H1 (cell line): ENCODE results near the gene CYTL1.

Experiments
- CBX5 ChIP-seq: fragments of 300-800, 300-1000 bp; sonication (generic); IDR thresholded peaks from 2 replicates; pipeline ENCODE4 v1.7.1; 2016; ENCODE audit warnings: antibody characterized with exemption, low read length, low read depth
- CEBPB ChIP-seq: IDR thresholded peaks from 2 replicates; pipeline ENCODE4 v1.6.1; 2012; ENCODE audit warnings: low read depth, low read length
- CTCF ChIP-seq, 3 experiments: IDR thresholded peaks; 1 replicate in 2 of 3; 2 replicates in 1 of 3; pipeline versions ENCODE4 v1.5.1 to v1.6.1; 2011; ENCODE audit warnings: low read length in 3 of 3, mild to moderate bottlenecking in 3 of 3, inconsistent platforms in 2 of 3, low read depth in 1 of 3, moderate library complexity in 1 of 3; ENCODE audit not compliant: insufficient read depth in 1 of 3; ENCODE audit errors: control extremely low read depth in 1 of 3
- E2F6 ChIP-seq: IDR thresholded peaks from 2 replicates; pipeline ENCODE4 v1.6.1; 2012; ENCODE audit warnings: inconsistent platforms
- EP300 ChIP-seq, 2 experiments: IDR thresholded peaks; 1 replicate in 1 of 2; 2 replicates in 1 of 2; pipeline ENCODE4 v1.6.1; 2011 to 2012; ENCODE audit warnings: low read depth in 2 of 2, low read length in 2 of 2, mild to moderate bottlenecking in 2 of 2, borderline replicate concordance in 1 of 2, inconsistent platforms in 1 of 2, moderate library complexity in 1 of 2
- EZH2 ChIP-seq: fragments of 200-600 bp; sonication (generic); IDR thresholded peaks from 2 replicates; pipeline ENCODE4 v1.7.1; 2012; ENCODE audit warnings: low read depth, mild to moderate bottlenecking, moderate library complexity, low read length, inconsistent platforms; ENCODE audit not compliant: severe bottlenecking
- GABPA ChIP-seq: IDR thresholded peaks from 2 replicates; pipeline ENCODE4 v1.6.1; 2011; ENCODE audit warnings: mild to moderate bottlenecking, low read length, moderate library complexity, borderline replicate concordance; ENCODE audit not compliant: insufficient read depth
- HDAC2 ChIP-seq, 2 experiments: fragments of 300-600 bp in 1 of 2; sonication (generic) in 1 of 2; IDR thresholded peaks; 2 replicates each; pipeline ENCODE4 v1.6.1; 2011 to 2012; ENCODE audit warnings: low read depth in 2 of 2, low read length in 2 of 2, mild to moderate bottlenecking in 2 of 2, moderate library complexity in 2 of 2, borderline replicate concordance in 1 of 2, inconsistent platforms in 1 of 2
- POLR2A ChIP-seq, 2 experiments: IDR thresholded peaks; 1 replicate in 1 of 2; 2 replicates in 1 of 2; pipeline ENCODE4 v1.6.1; 2011; ENCODE audit warnings: low read depth in 2 of 2, low read length in 2 of 2, mild to moderate bottlenecking in 2 of 2; ENCODE audit errors: control extremely low read depth in 1 of 2
- POLR2AphosphoS5 ChIP-seq: IDR thresholded peaks from 2 replicates; pipeline ENCODE4 v1.6.1; 2011; ENCODE audit warnings: low read depth, low read length
- SIN3A ChIP-seq, 2 experiments: IDR thresholded peaks in 1 of 2; conservative IDR thresholded peaks in 1 of 2; 2 replicates each; pipeline ENCODE4 v1.6.1; 2011 to 2012; ENCODE audit warnings: low read length in 2 of 2, improper control_type of control experiment in 1 of 2, low read depth in 1 of 2, mild to moderate bottlenecking in 1 of 2
- SIRT6 ChIP-seq: IDR thresholded peaks from one replicate; pipeline ENCODE4 v1.7.1; 2012; ENCODE audit warnings: low read length, inconsistent platforms
- USF2 ChIP-seq: IDR thresholded peaks from 2 replicates; pipeline ENCODE4 v1.6.1; 2011; ENCODE audit warnings: low read length, improper control_type of control experiment

GRCh38 chr4:5036239-5036638 lies 17.0 kb upstream of the CYTL1 start:
- TF ChIP-seq USF2 (no peak), CEBPB (no peak), POLR2AphosphoS5 (no peak), CTCF (IDR thresholded peaks at IDR 0.05; ENCODE audit: control extremely low read depth in 1 of 3, insufficient read depth in 1 of 3, low read depth in 1 of 3, low read length in 3 of 3) (no peak), EZH2 (no peak), EP300 (IDR thresholded peaks at IDR 0.05; ENCODE audit: borderline replicate concordance in 1 of 2, low read depth in 2 of 2, low read length in 2 of 2) (no peak), POLR2A (IDR thresholded peaks at IDR 0.05; ENCODE audit: control extremely low read depth in 1 of 2, low read depth in 2 of 2, low read length in 2 of 2) (no peak), SIRT6 (no peak), SIN3A (conservative IDR thresholded peaks at IDR 0.05 in 1 of 2, IDR thresholded peaks at IDR 0.05 in 1 of 2; ENCODE audit: low read depth in 1 of 2, low read length in 2 of 2) (no peak), HDAC2 (IDR thresholded peaks at IDR 0.05; ENCODE audit: borderline replicate concordance in 1 of 2, low read depth in 2 of 2, low read length in 2 of 2) (no peak), CBX5 (no peak), E2F6 (no peak), GABPA (no peak)
